Measurements from ENCODE around the gene SMOC2. TPM values are rescaled to one million over a fixed set of nuclear protein-coding genes. Genes with fewer than 3 reads are reported as not detected.

SMOC2 gene
- total RNA-seq, 4 donors from 2014 or later, result 74.7 to 139 (median 118) TPM

- Histone ChIP-seq H3K4me1 (no peaks in the 10 kb centered on the region), H3K9me3 (no peaks in the 10 kb centered on the region), H3K4me3 (no peak overlapping the region), H3K36me3 (no peaks in the 10 kb centered on the region), H3K27me3 (no peaks in the 10 kb centered on the region), H3K27ac (no peak overlapping the region)
- WGBS, 2 donors, result 82 to 85% methylated on average over 8 of the region's 8 CpGs
- no peak for DNase-seq (ENCODE audit: low spot score in 2 of 2)
- no peak for TF ChIP-seq EP300 (IDR thresholded peaks at IDR 0.05)
- no peak for TF ChIP-seq CTCF (IDR thresholded peaks at IDR 0.05)
- no peak for TF ChIP-seq POLR2A (IDR thresholded peaks at IDR 0.05)
Measured at GRCh38 chr6:168407842-168408241, 33.1 kb upstream of the SMOC2 start.

- DNase-seq (ENCODE audit: low spot score in 2 of 2), result no peak
- Histone ChIP-seq H3K36me3 (no peaks in the 10 kb centered on the region), H3K9me3 (no peaks in the 10 kb centered on the region), H3K27me3 (no peaks in the 10 kb centered on the region), H3K27ac (no peak overlapping the region), H3K4me3 (no peak overlapping the region), H3K4me1 (no peaks in the 10 kb centered on the region)
- TF ChIP-seq CTCF (IDR thresholded peaks at IDR 0.05) (no peak), EP300 (IDR thresholded peaks at IDR 0.05) (no peak)
- 84 to 92% methylated on average over 13 of the region's 13 CpGs for WGBS, 2 donors
Measured at GRCh38 chr6:168408504-168409136, 32.4 kb upstream of the SMOC2 start.

- no peaks in the 10 kb centered on the region for H3K36me3 ChIP-seq
- TF ChIP-seq EP300 (IDR thresholded peaks at IDR 0.05), result no peak
- no peak for TF ChIP-seq CTCF (IDR thresholded peaks at IDR 0.05)
- TF ChIP-seq POLR2A (IDR thresholded peaks at IDR 0.05), result no peak
- no peaks in the 10 kb centered on the region for H3K27me3 ChIP-seq
- H3K4me3 ChIP-seq, result no peak overlapping the region
- peaks cover 0 to 10% (median 0%) of the 10 kb centered on the region in 4 donors for H3K4me1 ChIP-seq
- no peak for DNase-seq (ENCODE audit: low spot score in 2 of 2)
- no peaks in the 10 kb centered on the region for H3K9me3 ChIP-seq
- no peak overlapping the region for H3K27ac ChIP-seq
- WGBS, 2 donors, result 81 to 85% methylated on average over 8 of the region's 8 CpGs
Measured at GRCh38 chr6:168410035-168410434, 30.9 kb upstream of the SMOC2 start.

DNA sequence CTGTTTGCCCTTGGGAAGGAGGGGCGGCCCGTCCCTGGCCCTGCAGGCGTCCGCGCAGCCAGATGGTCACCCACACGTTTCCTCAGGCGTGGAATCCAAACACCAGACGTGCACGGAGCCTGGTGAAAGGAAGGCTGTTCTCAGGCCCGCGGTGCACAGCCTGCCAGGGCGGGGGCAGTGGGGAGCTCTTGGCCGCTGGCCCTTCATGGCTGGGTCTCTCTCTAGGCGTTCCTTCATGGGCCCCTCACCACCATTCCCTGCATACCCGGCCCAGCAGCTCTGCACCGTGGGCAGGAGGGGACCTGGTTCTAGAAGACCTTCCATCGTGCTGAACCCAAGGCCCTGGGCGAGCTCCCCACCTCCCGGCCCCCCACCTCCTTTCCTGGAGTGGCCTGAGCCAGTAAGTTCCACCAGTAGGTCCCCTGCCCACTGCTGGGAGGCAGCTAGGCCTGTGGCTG, 30.4 kb upstream of the SMOC2 start:
- Histone ChIP-seq H3K36me3 (no peaks in the 10 kb centered on the region), H3K9me3 (no peaks in the 10 kb centered on the region), H3K4me1 (peaks cover 0 to 10% (median 0%) of the 10 kb centered on the region in 4 donors), H3K27ac (no peak overlapping the region), H3K4me3 (no peak overlapping the region), H3K27me3 (no peaks in the 10 kb centered on the region)
- TF ChIP-seq EP300 (IDR thresholded peaks at IDR 0.05) (no peak), CTCF (IDR thresholded peaks at IDR 0.05) (no peak), POLR2A (IDR thresholded peaks at IDR 0.05) (no peak)
- no peak for DNase-seq (ENCODE audit: low spot score in 2 of 2)
- WGBS, 2 donors, result 45 to 46% methylated on average over 16 to 19 of the region's 19 CpGs

GRCh38 chr6:168411130-168411529, 29.9 kb upstream of the SMOC2 start:
- TF ChIP-seq POLR2A (IDR thresholded peaks at IDR 0.05) (no peak), EP300 (IDR thresholded peaks at IDR 0.05) (no peak), CTCF (IDR thresholded peaks at IDR 0.05) (no peak)
- no peaks in the 10 kb centered on the region for H3K27me3 ChIP-seq
- WGBS, 2 donors, result 86 to 92% methylated on average over 18 to 21 of the region's 21 CpGs
- peaks cover 0 to 10% (median 0%) of the 10 kb centered on the region in 4 donors for H3K4me1 ChIP-seq
- H3K9me3 ChIP-seq, result no peaks in the 10 kb centered on the region
- H3K27ac ChIP-seq, result no peak overlapping the region
- no peak for DNase-seq (ENCODE audit: low spot score in 2 of 2)
- no peak overlapping the region for H3K4me3 ChIP-seq
- no peaks in the 10 kb centered on the region for H3K36me3 ChIP-seq

All from tibial nerve (tissue), 4 donors.